DLD1 (cell line): ENCODE data around the gene VPS11.

Experiments
- in situ Hi-C: cut with HindIII; loops from 2 replicates; pipeline ENCODE4 v1.10.0; 2017; ENCODE audit warnings: low sequenced_read_pairs

The VPS11 gene

GRCh38 chr11:119116601-119117000 is 49.0 kb downstream of the VPS11 start:
- in situ Hi-C loops = loop anchor here (25.0 kb wide), 1 partner anchor 146 kb away; no protein-coding TSS in a partner anchor

GRCh38 chr11:119117004-119117706 is 49.5 kb downstream of the VPS11 start:
- in situ Hi-C loops = loop anchor here (25.0 kb wide), 1 partner anchor 145 kb away; no protein-coding TSS in a partner anchor

GRCh38 chr11:119118227-119118626 is 50.6 kb downstream of the VPS11 start:
- in situ Hi-C loops = loop anchor here (25.0 kb wide), 1 partner anchor 144 kb away; no protein-coding TSS in a partner anchor

GRCh38 chr11:119118946-119119345 is 51.3 kb downstream of the VPS11 start:
- in situ Hi-C loops = loop anchor here (25.0 kb wide), 1 partner anchor 143 kb away; no protein-coding TSS in a partner anchor

GRCh38 chr11:119120639-119121007 is 53.0 kb downstream of the VPS11 start:
- in situ Hi-C loops = loop anchor here (25.0 kb wide), 1 partner anchor 142 kb away; no protein-coding TSS in a partner anchor

- in situ Hi-C loops = loop anchor here (25.0 kb wide), 1 partner anchor 141 kb away; no protein-coding TSS in a partner anchor
Observed at GRCh38 chr11:119121008-119121810, 53.6 kb downstream of the VPS11 start, which contains the start of gene HINFP. Gene HINFP, plus strand, starts transcription at chr11:119121580. Its CDS starts 5,365 bp downstream, at chr11:119126945.

- in situ Hi-C loops = loop anchor here (25.0 kb wide), 1 partner anchor 141 kb away; no protein-coding TSS in a partner anchor
Observed at GRCh38 chr11:119121811-119122124, 54.1 kb downstream of the VPS11 start.

GRCh38 chr11:119125821-119126220 is 58.2 kb downstream of the VPS11 start:
- in situ Hi-C loops = no loop called here

- in situ Hi-C loops = no loop called here
Observed at GRCh38 chr11:119126675-119127268, 59.2 kb downstream of the VPS11 start.

- in situ Hi-C loops = no loop called here
Observed at GRCh38 chr11:119130662-119131061, 63.0 kb downstream of the VPS11 start.
